ENCODE data around the gene CDKN2B.

CDKN2B gene

GRCh38 chr9:21994556-21995005 is 14.5 kb downstream of the CDKN2B start, which contains the start of gene CDKN2B-AS1:
CDKN2B-AS1 (plus strand) TSS chr9:21994791.
- DNase-seq, result peak; percentile 81 to 82
- no peak for TF ChIP-seq GATA1 (IDR thresholded peaks at IDR 0.05; ENCODE audit: low read depth, low read length)
- no peak for TF ChIP-seq POLR2A (IDR thresholded peaks at IDR 0.05; ENCODE audit: low read length)

- TF ChIP-seq POLR2A (IDR thresholded peaks at IDR 0.05; ENCODE audit: low read length) (peak; percentile 54), GATA1 (IDR thresholded peaks at IDR 0.05; ENCODE audit: low read depth, low read length) (no peak)
- DNase-seq, result peak; percentile 81 to 82
Measured at GRCh38 chr9:21993893-21994555, 15.1 kb downstream of the CDKN2B start, which contains the start of gene CDKN2A. CDKN2A (minus strand) TSS chr9:21994392.

GRCh38 chr9:21993007-21993406 is 16.1 kb downstream of the CDKN2B start:
- TF ChIP-seq POLR2A (IDR thresholded peaks at IDR 0.05; ENCODE audit: low read length) (no peak), GATA1 (IDR thresholded peaks at IDR 0.05; ENCODE audit: low read depth, low read length) (no peak)
- no peak for DNase-seq

GRCh38 chr9:21991072-21991959 is 17.8 kb downstream of the CDKN2B start:
- no peak for TF ChIP-seq POLR2A (IDR thresholded peaks at IDR 0.05; ENCODE audit: low read length)
- TF ChIP-seq GATA1 (IDR thresholded peaks at IDR 0.05; ENCODE audit: low read depth, low read length), result no peak
- peak; percentile 7 to 13 for DNase-seq

GRCh38 chr9:21989440-21990189 is 19.5 kb downstream of the CDKN2B start:
- peak; percentile 27 to 31 for DNase-seq
- TF ChIP-seq GATA1 (IDR thresholded peaks at IDR 0.05; ENCODE audit: low read depth, low read length), result no peak
- no peak for TF ChIP-seq POLR2A (IDR thresholded peaks at IDR 0.05; ENCODE audit: low read length)

- peak in 1 of 2 experiments; percentile 8 for DNase-seq
- TF ChIP-seq GATA1 (IDR thresholded peaks at IDR 0.05; ENCODE audit: low read depth, low read length), result no peak
- no peak for TF ChIP-seq POLR2A (IDR thresholded peaks at IDR 0.05; ENCODE audit: low read length)
Measured at GRCh38 chr9:21988056-21988990, 20.8 kb downstream of the CDKN2B start.

- no peak for DNase-seq
- TF ChIP-seq POLR2A (IDR thresholded peaks at IDR 0.05; ENCODE audit: low read length), result no peak
- TF ChIP-seq GATA1 (IDR thresholded peaks at IDR 0.05; ENCODE audit: low read depth, low read length), result no peak
Measured at GRCh38 chr9:21985964-21986667, 23.0 kb downstream of the CDKN2B start.

- DNase-seq, result no peak
- no peak for TF ChIP-seq POLR2A (IDR thresholded peaks at IDR 0.05; ENCODE audit: low read length)
- no peak for TF ChIP-seq GATA1 (IDR thresholded peaks at IDR 0.05; ENCODE audit: low read depth, low read length)
Measured at GRCh38 chr9:21984101-21984500, 25.0 kb downstream of the CDKN2B start.

GRCh38 chr9:21983561-21983935 is 25.6 kb downstream of the CDKN2B start:
- no peak for TF ChIP-seq GATA1 (IDR thresholded peaks at IDR 0.05; ENCODE audit: low read depth, low read length)
- no peak for TF ChIP-seq POLR2A (IDR thresholded peaks at IDR 0.05; ENCODE audit: low read length)
- DNase-seq, result no peak

GRCh38 chr9:21982861-21983560 is 26.1 kb downstream of the CDKN2B start:
- TF ChIP-seq POLR2A (IDR thresholded peaks at IDR 0.05; ENCODE audit: low read length), result no peak
- no peak for TF ChIP-seq GATA1 (IDR thresholded peaks at IDR 0.05; ENCODE audit: low read depth, low read length)
- DNase-seq, result no peak

GRCh38 chr9:21982391-21982790 is 26.7 kb downstream of the CDKN2B start:
- no peak for DNase-seq
- TF ChIP-seq GATA1 (IDR thresholded peaks at IDR 0.05; ENCODE audit: low read depth, low read length), result no peak
- no peak for TF ChIP-seq POLR2A (IDR thresholded peaks at IDR 0.05; ENCODE audit: low read length)
